ENCODE measurements around the gene TRH. TPM values are rescaled to one million over a fixed set of nuclear protein-coding genes. Genes with fewer than 3 reads are reported as not detected.

TRH gene
- total RNA-seq, 4 donors from 2014 or later = 0.30 TPM; not detected in 3

DNA sequence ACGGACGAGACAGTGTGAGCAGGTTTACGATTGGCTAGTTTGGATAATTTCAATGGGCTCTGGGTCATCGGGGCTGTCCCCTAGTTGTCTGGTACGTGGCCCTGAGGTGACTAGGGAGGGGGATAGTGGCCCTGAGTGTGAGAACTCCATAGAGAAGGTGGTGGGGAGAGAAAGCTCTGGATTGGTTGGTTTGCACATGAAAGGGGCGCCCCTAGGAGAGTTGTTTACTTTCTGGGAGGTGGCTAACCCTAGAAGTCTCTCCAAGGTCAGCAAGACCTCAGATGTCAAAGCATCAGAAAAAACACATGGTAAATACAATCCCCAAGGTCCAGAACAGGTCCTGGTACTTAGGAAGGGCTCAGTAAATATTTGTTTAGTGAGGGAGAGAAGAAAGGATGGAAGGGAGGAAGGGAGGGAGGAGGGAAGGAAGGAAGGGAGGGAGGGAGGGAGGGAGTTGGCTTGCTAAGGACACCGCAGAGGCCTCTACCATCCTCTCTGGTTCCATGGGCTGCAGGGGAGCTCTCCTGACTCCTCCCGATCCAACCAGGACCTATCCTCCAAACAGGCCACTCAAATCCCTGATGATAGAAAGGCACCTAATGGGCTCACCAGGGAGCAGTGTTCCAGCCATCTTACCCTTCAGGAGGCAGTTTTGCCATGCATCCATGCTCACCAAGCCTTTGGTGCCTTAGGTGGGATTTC, 3.0 kb upstream of the TRH start:
- TF ChIP-seq POLR2AphosphoS5 (IDR thresholded peaks at IDR 0.05) (no peak), POLR2A (IDR thresholded peaks at IDR 0.05) (no peak), EP300 (IDR thresholded peaks at IDR 0.05) (no peak)
- TF ChIP-seq, protein P1, sequence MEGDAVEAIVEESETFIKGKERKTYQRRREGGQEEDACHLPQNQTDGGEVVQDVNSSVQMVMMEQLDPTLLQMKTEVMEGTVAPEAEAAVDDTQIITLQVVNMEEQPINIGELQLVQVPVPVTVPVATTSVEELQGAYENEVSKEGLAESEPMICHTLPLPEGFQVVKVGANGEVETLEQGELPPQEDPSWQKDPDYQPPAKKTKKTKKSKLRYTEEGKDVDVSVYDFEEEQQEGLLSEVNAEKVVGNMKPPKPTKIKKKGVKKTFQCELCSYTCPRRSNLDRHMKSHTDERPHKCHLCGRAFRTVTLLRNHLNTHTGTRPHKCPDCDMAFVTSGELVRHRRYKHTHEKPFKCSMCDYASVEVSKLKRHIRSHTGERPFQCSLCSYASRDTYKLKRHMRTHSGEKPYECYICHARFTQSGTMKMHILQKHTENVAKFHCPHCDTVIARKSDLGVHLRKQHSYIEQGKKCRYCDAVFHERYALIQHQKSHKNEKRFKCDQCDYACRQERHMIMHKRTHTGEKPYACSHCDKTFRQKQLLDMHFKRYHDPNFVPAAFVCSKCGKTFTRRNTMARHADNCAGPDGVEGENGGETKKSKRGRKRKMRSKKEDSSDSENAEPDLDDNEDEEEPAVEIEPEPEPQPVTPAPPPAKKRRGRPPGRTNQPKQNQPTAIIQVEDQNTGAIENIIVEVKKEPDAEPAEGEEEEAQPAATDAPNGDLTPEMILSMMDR (IDR thresholded peaks at IDR 0.05) = no peak
- H3K4me3 ChIP-seq = no peak overlapping the region
- peaks cover 37% of the 10 kb centered on the region for H3K27me3 ChIP-seq
- H3K4me1 ChIP-seq = peaks cover 0 to 20% (median 17%) of the 10 kb centered on the region in 3 donors
- ATAC-seq = no peak
- no peaks in the 10 kb centered on the region for H3K9me3 ChIP-seq
- no peak overlapping the region for H3K27ac ChIP-seq
- WGBS, 2 donors (ENCODE audit: low coverage in 1 of 2) = 44 to 69% methylated on average over 3 to 5 of the region's 8 CpGs
- H3K36me3 ChIP-seq = no peaks in the 10 kb centered on the region

DNA sequence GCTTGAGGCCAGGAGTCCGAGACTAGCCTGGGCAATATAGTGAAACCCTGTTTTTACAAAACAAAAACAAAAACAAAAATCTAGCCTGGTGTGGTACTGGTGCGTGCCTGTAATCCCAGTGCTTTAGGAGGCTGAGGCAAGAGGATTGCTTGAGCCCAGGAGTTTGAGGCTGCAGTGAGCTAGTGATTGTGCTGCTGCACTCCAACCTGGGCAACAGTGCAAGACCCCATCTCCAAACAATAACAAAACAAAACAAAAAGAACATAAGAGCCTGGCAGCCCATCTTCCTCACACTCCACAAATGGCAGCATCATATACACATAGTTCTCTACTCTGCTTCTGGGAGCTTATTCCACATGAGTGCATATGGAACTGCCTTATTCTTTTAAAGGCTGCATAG, 2.2 kb upstream of the TRH start:
- H3K4me1 ChIP-seq = peaks cover 0 to 20% (median 17%) of the 10 kb centered on the region in 3 donors

DNA sequence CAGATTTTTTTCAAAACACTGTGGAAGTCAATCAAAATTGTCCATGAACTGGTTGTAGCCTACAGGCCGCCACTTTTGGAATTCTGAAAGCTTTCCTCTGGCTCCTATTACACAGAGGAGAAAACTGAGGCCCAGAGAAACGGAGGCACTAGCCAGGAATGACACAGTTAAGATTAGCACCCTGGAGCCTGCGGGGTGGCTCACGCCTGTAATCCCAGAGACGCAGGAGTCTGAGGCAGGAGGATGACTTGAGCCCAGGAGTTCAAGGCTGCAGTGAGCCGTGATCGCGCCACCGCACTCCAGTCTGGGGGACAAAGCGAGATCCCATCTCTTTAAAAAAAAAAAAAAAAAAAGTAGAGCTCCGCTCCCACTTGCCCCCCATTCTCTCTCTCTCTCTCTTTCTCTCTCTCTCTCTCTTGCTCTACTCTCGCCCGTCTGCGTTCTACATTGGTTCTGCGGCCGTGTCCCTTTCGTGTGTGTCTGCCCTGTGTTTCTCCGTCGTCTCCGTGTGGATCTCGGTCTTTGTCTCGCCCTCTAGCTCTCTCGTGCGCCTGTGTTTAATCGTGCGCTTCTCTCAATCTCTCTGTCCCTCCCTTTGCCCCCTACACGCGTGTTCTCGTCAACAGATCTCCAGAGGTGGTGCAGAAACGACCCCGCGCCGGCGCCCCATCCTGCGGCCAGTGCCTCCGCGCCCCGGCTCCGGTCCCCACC, 512 bp upstream of the TRH start:
- H3K27me3 ChIP-seq = peaks cover 62% of the 10 kb centered on the region
- no peak overlapping the region for H3K27ac ChIP-seq
- no peak for ATAC-seq
- TF ChIP-seq EP300 (IDR thresholded peaks at IDR 0.05) (no peak), POLR2A (IDR thresholded peaks at IDR 0.05) (no peak), POLR2AphosphoS5 (IDR thresholded peaks at IDR 0.05) (no peak)
- TF ChIP-seq, protein P1 (IDR thresholded peaks at IDR 0.05) = no peak
- H3K4me1 ChIP-seq = peaks cover 0 to 20% (median 17%) of the 10 kb centered on the region in 3 donors
- WGBS, 2 donors (ENCODE audit: low coverage in 1 of 2) = 25 to 35% methylated on average over 21 to 22 of the region's 39 CpGs
- H3K9me3 ChIP-seq = no peaks in the 10 kb centered on the region
- peak overlapping the region in 1 of 2 donors; percentile 34 for H3K4me3 ChIP-seq
- H3K36me3 ChIP-seq = no peaks in the 10 kb centered on the region

More for the DNA sequence above, 2.2 kb upstream of the TRH start:
- H3K27ac ChIP-seq = no peak overlapping the region
- WGBS, 2 donors (ENCODE audit: low coverage in 1 of 2) = 78 to 88% methylated on average over 1 to 2 of the region's 2 CpGs
- no peak for TF ChIP-seq POLR2AphosphoS5 (IDR thresholded peaks at IDR 0.05)
- TF ChIP-seq, protein P1 (IDR thresholded peaks at IDR 0.05) = no peak
- H3K9me3 ChIP-seq = no peaks in the 10 kb centered on the region
- no peak overlapping the region for H3K4me3 ChIP-seq
- no peak for ATAC-seq
- no peaks in the 10 kb centered on the region for H3K36me3 ChIP-seq
- peaks cover 45% of the 10 kb centered on the region for H3K27me3 ChIP-seq

DNA sequence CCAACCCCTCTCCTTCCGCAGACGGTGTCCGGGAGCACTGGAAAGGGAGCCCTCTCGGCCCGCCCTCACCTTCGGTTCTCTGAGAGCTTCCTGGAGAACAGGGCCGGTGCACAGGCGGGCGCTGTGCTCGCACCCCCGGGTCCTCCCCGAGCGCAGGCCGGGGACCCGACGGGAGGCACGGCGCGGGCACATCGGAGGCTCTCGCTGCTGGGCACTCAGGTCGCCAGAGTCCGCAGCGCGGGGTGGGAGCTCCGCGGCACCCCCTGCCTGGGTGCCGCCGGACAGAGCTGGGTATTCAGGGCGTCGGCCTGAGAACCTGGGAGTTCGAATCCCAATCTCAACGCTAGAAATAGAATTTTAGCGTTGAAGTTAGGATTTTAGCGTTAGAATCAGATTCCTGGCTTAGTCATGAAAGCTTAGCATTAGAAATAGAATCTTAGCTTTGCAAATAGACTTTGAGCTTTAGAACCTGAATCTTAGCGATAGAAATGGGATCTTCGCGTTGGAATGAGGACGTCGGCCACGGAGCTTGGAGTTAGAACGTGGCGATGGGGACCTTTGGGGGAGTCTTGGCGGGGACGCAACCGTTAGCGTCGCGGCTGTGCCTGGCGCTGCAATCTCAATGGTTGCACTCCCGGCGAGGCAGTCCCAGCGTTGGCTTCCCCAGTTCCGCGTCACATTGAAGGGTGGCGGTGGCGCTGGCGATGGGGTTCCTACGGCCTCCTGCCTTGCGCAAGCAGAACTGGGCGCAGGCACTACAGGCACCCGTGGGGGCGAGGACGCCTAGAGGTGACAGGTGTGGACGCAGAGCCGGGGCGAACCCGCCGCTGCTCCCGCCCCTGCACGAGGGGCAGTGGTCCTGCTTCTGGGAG, 549 bp downstream of the TRH start:
- no peak for TF ChIP-seq EP300 (IDR thresholded peaks at IDR 0.05)
- TF ChIP-seq, protein P1 (IDR thresholded peaks at IDR 0.05) = no peak
- TF ChIP-seq POLR2A (IDR thresholded peaks at IDR 0.05) = no peak
- TF ChIP-seq POLR2AphosphoS5 (IDR thresholded peaks at IDR 0.05) = no peak
- WGBS, 2 donors (ENCODE audit: low coverage in 1 of 2) = 0 to 5% methylated on average over 3 to 9 of the region's 71 CpGs
- Histone ChIP-seq H3K36me3 (no peaks in the 10 kb centered on the region), H3K4me3 (peak overlapping the region in 1 of 2 donors; percentile 34), H3K27me3 (peaks cover 72% of the 10 kb centered on the region), H3K4me1 (peaks cover 0 to 20% (median 17%) of the 10 kb centered on the region in 3 donors), H3K27ac (no peak overlapping the region), H3K9me3 (no peaks in the 10 kb centered on the region)
- ATAC-seq = peak; percentile 34
